Measurements from ENCODE around the gene DDAH2.

GRCh38 chr6:31752739-31753319, 23.7 kb upstream of the DDAH2 start:
- TF ChIP-seq CTCF (IDR thresholded peaks at IDR 0.05) (no peak), POLR2A (IDR thresholded peaks at IDR 0.05) (no peak)

Measured in vagina (tissue), 2 donors.